ENCODE data around the gene PACSIN2. TPM values are rescaled to one million over a fixed set of nuclear protein-coding genes. Genes with fewer than 3 reads are reported as not detected.
"Not testable (repeated sequence)": the region's sequence is repeated elsewhere in the genome, so short reads cannot be mapped to it uniquely, and the experiment has no call there.

The PACSIN2 gene
- total RNA-seq, 1 donor from 2014 or later, result 93.7 TPM

DNA sequence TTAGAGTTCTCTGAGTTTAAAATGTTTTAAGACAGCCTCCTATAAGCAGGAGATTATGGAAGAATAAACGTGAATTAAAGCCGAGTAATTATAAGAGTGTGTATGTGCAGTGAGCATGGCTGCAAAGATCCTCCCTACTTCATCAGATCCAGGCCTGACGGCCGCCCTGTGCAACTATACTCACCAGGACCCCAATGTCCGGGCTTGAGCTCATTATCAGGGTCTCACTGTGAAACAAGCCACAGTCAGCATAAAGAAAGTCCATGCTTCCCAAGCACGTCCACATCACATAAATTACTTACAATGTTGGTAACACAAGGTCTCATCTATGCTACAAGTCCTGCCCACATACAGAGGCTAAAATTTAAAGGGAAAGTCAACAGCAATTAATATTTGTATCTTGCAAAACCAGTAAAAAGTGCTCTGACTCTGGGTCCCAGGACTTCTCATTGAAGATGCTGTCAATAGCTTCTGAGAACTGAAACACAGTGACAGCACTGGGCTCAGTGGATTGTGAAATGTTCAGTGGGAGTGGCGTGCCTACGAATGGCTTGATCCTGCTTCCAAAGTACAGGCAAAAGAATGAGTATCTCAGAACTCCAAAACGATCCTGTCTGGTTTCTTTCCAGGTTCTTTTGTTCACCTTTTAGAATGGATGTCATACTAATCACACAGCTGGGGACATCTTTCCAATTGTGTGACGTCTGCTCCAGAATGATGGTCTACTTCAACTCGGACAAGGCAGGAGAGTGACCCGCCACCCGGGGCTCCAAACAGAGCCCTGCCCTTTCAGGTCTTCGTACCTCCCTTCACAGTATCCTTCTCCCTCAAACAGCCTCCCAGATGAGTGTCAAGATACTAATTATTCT is 85.7 kb downstream of the PACSIN2 start:
- no peak for DNase-seq (ENCODE audit: low spot score)
- Mint-ChIP-seq H3K27me3 (ENCODE audit: unreplicated experiment) (no peaks in the 10 kb centered on the region), H3K27ac (ENCODE audit: unreplicated experiment) (peak overlapping the region; percentile 11), H3K4me3 (ENCODE audit: unreplicated experiment) (no peak overlapping the region), H3K36me3 (ENCODE audit: low read depth, unreplicated experiment) (no peaks in the 10 kb centered on the region), H3K9me3 (ENCODE audit: unreplicated experiment) (no peaks in the 10 kb centered on the region), H3K4me1 (ENCODE audit: unreplicated experiment) (peaks cover 36% of the 10 kb centered on the region)
- no peak for TF ChIP-seq CTCF (IDR thresholded peaks at IDR 0.05; ENCODE audit: unreplicated experiment)

DNA sequence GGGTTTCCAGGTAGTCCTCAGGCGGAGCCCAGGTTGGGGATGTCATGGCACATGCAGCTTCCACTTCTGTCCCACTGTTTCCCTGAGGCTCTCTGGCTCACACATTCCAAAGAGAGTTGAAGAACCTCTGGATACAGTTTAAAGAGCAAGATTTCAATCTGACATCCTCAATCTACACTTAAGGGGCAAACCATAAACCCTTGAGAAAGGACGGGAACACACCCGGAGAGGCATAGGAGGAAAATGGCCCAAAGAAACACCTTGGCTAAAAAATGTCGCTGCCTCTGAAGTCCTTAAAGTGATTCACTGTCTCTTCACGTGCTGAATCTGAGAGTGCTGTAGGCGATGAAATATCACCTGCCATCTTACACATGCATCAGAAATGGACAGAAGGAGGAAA is 87.0 kb downstream of the PACSIN2 start:
- TF ChIP-seq CTCF (IDR thresholded peaks at IDR 0.05; ENCODE audit: unreplicated experiment), result no peak
- H3K4me1 Mint-ChIP-seq (ENCODE audit: unreplicated experiment), result peaks cover 33% of the 10 kb centered on the region
- no peaks in the 10 kb centered on the region for H3K27me3 Mint-ChIP-seq (ENCODE audit: unreplicated experiment)
- H3K4me3 Mint-ChIP-seq (ENCODE audit: unreplicated experiment), result no peak overlapping the region
- no peaks in the 10 kb centered on the region for H3K9me3 Mint-ChIP-seq (ENCODE audit: unreplicated experiment)
- no peak for DNase-seq (ENCODE audit: low spot score)
- H3K27ac Mint-ChIP-seq (ENCODE audit: unreplicated experiment), result no peak overlapping the region
- no peaks in the 10 kb centered on the region for H3K36me3 Mint-ChIP-seq (ENCODE audit: low read depth, unreplicated experiment)

DNA sequence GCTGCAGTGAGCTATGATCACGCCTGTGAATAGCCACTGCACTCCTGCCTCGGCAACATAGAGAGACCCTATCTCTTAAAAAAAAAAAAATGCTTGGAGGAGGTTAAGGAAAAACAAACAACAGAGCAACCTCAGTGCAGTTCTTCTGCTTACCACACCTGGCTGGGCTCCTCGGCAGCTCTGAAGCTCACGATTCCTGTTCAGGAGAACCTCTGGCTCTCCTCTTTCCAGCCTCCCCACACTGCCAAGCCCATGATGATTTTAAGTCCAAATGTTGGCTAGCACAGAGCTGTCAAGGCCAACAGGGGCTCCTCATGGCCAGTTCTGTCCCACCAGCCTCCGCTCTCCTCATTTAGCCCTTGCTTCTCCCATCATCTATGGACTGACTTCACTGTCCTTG is 88.2 kb downstream of the PACSIN2 start:
- no peak for DNase-seq (ENCODE audit: low spot score)
- no peaks in the 10 kb centered on the region for H3K36me3 Mint-ChIP-seq (ENCODE audit: low read depth, unreplicated experiment)
- H3K27ac Mint-ChIP-seq (ENCODE audit: unreplicated experiment), result no peak overlapping the region
- peaks cover 39% of the 10 kb centered on the region for H3K4me1 Mint-ChIP-seq (ENCODE audit: unreplicated experiment)
- no peaks in the 10 kb centered on the region for H3K9me3 Mint-ChIP-seq (ENCODE audit: unreplicated experiment)
- no peak overlapping the region for H3K4me3 Mint-ChIP-seq (ENCODE audit: unreplicated experiment)
- no peak for TF ChIP-seq CTCF (IDR thresholded peaks at IDR 0.05; ENCODE audit: unreplicated experiment)
- no peaks in the 10 kb centered on the region for H3K27me3 Mint-ChIP-seq (ENCODE audit: unreplicated experiment)

GRCh38 chr22:42926104-42926503 is 88.8 kb downstream of the PACSIN2 start:
- Mint-ChIP-seq H3K4me3 (ENCODE audit: unreplicated experiment) (no peak overlapping the region), H3K27ac (ENCODE audit: unreplicated experiment) (peak overlapping the region; percentile 90), H3K9me3 (ENCODE audit: unreplicated experiment) (no peaks in the 10 kb centered on the region), H3K4me1 (ENCODE audit: unreplicated experiment) (peaks cover 32% of the 10 kb centered on the region), H3K27me3 (ENCODE audit: unreplicated experiment) (no peaks in the 10 kb centered on the region), H3K36me3 (ENCODE audit: low read depth, unreplicated experiment) (no peaks in the 10 kb centered on the region)
- no peak for TF ChIP-seq CTCF (IDR thresholded peaks at IDR 0.05; ENCODE audit: unreplicated experiment)
- DNase-seq (ENCODE audit: low spot score), result no peak

- Mint-ChIP-seq H3K27me3 (ENCODE audit: unreplicated experiment) (no peaks in the 10 kb centered on the region), H3K27ac (ENCODE audit: unreplicated experiment) (peak overlapping the region; percentile 90), H3K4me1 (ENCODE audit: unreplicated experiment) (peaks cover 29% of the 10 kb centered on the region), H3K9me3 (ENCODE audit: unreplicated experiment) (no peaks in the 10 kb centered on the region), H3K4me3 (ENCODE audit: unreplicated experiment) (no peak overlapping the region), H3K36me3 (ENCODE audit: low read depth, unreplicated experiment) (no peaks in the 10 kb centered on the region)
- TF ChIP-seq CTCF (IDR thresholded peaks at IDR 0.05; ENCODE audit: unreplicated experiment), result no peak
- DNase-seq (ENCODE audit: low spot score), result no peak
Observed at GRCh38 chr22:42925598-42925997, 89.4 kb downstream of the PACSIN2 start.

GRCh38 chr22:42925031-42925430 is 89.9 kb downstream of the PACSIN2 start:
- DNase-seq (ENCODE audit: low spot score); H3K27ac Mint-ChIP-seq (ENCODE audit: unreplicated experiment); H3K4me3 Mint-ChIP-seq (ENCODE audit: unreplicated experiment); H3K9me3 Mint-ChIP-seq (ENCODE audit: unreplicated experiment); H3K27me3 Mint-ChIP-seq (ENCODE audit: unreplicated experiment); H3K36me3 Mint-ChIP-seq (ENCODE audit: low read depth, unreplicated experiment): not testable (repeated sequence)
- peaks cover 28% of the 10 kb centered on the region for H3K4me1 Mint-ChIP-seq (ENCODE audit: unreplicated experiment)

Data from endothelial cell (in vitro differentiated cells).